M059J (cell line): ENCODE data around the gene SUSD5. TPM values are rescaled to one million over a fixed set of nuclear protein-coding genes. Genes with fewer than 3 reads are reported as not detected.
A peak's percentile ranks its signal among the peaks of the same experiment; 100 is the strongest.
"Not testable (repeated sequence)": the region's sequence is repeated elsewhere in the genome, so short reads cannot be mapped to it uniquely, and the experiment has no call there.

Source experiments
- DNase-seq: peaks from one replicate; pipeline ENCODE4 v3.0.0-alpha.2; 2012; ENCODE audit warnings: low read depth
- total RNA-seq: library from RNA; depleted of rRNA; stranded (reverse); fragments of >200 nt; shearing (Covaris generic); gene quantifications from 2 replicates; pipeline ENCODE4 v1.2.3, GENCODE V29; 2014

The SUSD5 gene
- total RNA-seq, 1 experiment from 2014 or later: 0.44 TPM

DNA sequence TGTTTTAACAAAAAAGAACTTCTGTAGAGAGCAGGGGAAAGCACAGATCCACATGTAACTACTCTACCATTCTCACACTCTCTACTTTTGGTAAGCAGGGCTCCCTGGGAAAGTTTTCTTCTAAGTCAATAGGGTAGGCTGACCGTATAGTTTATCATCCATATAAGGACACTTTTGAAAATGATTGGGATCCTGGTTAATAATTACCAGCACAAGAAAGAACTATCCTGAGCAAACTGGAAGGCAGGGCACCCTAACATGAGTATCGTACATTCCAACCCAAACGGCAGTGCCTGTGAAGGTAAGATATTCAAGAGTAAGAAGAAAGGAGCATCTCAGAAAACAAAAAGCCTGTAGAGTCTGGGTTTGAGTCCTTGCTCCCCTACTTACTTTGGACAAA is 22.1 kb downstream of the SUSD5 start:
- no peak for DNase-seq

DNA sequence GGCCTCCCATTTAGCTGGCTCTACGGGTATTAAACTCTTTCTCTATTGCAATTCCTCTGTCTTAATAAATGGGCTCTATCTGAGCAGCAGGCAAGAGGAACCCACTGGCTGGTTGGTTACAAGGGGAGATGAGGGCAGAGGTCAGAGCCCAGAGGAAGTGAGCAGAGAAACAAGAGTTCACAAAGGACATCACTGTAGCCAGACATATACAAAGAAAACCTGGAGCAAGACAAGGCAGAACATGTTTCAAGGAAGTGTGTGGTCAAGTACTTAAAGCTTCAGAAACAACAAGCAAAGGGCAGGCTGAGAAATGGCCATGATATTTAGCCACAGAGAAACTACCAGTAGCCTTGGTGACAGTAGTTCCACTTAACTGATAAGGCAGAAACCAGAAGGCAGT is 24.3 kb downstream of the SUSD5 start:
- DNase-seq: no peak

DNA sequence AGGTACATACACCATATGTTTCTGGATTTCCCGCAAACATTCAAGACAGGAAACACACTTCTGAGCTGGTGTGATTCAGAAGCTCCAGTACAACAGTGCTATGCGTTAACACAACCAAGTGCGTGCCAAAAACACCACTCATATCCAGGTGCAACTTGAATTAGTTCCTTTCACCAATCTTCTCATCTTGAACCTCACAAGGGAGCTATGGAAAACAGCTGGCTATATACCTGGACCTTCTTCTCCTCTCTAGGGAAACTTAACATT is 31.3 kb downstream of the SUSD5 start:
- DNase-seq: no peak

DNA sequence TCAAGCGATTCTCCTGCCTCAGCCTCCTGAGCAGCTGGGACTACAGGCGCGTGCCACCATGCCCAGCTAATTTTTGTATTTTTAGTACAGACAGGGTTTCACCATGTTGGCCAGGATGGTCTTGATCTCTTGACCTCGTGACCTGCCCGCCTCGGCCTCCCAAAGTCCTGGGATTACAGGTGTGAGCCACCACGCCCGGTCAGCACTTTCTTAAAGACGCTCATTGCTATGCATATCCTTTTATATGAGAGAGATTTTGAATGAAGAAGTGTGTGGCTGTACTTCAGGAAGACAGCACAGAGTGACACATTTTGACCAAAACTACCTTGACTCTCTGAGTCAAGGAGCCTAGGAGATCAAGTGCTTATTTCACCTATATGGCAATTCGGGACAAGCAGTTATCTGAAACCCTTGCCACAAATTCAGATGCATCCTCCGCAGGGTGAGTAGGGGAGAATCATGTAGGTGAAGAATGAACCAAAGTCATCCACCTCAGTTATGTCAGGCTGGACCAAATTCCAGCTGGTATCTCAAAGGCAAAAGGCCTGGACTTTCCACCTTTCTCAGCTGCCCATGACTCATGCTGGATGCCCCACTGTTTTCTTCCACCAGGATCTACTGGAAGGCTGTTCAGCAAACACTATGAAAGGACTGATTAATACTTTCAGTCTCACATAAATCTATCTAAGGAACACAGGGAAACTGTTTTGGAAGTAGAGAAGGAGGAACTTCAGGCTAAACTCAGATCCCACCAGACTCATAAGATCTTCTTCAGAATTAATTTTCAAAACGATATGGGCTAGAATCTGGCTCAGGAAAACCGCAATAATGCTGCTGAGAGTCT is 31.9 kb downstream of the SUSD5 start:
- DNase-seq: peak; percentile 50

DNA sequence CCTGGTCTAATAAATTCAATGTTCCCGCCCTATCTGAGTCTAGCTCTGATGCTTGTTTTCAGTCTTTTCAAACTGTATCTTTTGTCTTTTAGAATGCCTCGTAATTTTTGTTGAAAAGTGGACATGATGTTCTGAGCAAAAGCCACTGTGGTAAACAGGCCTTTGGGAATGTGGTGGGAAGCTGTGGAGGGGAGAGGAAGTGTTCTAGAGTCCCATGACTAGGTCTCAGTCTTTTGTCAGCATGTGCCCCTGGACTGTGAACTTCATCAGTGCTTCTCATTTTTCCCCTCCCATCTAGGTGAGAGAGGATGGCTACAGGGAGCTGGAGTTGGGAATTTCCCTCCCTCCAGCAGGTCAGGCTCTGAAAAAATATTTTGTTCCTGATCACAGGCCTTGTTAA is 33.7 kb downstream of the SUSD5 start:
- DNase-seq: no peak

DNA sequence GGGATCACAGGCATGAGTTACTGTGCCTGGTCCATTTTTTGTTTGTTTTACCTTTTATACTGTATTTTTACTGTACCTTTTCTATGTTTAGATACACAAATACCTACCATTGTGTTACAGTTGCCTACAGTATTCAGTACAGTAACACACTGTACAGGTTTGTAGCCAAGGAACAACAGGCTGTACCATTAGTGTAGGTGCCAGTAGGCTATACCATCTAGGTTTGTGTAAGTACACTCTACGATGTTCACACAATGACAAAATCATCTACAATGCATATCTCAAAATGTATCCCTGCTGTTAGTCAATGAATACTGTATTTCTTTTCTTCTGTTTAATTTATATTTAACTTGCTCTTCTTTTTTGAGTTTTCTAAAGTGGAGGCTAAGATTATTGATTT is 37.0 kb downstream of the SUSD5 start:
- DNase-seq: not testable (repeated sequence)

DNA sequence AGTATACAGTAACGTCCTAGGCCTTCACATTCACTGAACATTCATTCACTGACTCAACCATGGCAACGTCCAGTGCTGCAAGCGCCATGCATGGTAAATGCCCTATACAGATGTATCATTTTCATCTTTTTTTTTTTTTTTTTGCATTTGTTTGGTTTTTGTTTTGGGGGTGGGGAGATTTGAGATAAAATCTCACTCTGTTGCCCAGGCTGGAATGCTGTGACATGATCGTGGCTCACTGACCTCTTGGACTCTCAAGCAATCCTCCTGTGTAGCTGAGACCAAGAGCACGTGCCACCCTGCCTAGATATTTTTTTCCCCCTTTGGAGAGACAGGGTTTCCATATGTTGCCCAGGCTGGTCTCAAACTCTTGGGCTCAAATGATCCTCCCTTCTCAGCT is 37.4 kb downstream of the SUSD5 start:
- DNase-seq: peak; percentile 46

DNA sequence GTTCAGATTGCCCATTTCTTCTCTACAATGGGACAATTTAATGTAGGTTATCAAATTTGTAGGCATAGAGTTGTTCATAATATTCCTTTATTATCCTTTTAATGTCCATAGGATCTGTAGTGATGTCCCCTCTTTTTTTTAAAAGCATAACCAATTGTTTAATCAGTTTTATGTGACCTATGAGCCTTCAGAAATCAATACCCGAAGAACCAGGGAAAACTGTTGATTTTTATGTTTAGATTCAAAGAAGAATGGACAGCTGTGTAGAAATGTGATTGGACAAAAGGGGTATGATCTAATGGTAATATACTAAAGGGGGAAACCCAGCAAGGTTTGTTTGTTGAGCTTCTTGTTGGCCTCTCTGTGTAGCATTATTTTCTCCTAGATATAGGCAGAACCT is 39.5 kb downstream of the SUSD5 start:
- DNase-seq: no peak

DNA sequence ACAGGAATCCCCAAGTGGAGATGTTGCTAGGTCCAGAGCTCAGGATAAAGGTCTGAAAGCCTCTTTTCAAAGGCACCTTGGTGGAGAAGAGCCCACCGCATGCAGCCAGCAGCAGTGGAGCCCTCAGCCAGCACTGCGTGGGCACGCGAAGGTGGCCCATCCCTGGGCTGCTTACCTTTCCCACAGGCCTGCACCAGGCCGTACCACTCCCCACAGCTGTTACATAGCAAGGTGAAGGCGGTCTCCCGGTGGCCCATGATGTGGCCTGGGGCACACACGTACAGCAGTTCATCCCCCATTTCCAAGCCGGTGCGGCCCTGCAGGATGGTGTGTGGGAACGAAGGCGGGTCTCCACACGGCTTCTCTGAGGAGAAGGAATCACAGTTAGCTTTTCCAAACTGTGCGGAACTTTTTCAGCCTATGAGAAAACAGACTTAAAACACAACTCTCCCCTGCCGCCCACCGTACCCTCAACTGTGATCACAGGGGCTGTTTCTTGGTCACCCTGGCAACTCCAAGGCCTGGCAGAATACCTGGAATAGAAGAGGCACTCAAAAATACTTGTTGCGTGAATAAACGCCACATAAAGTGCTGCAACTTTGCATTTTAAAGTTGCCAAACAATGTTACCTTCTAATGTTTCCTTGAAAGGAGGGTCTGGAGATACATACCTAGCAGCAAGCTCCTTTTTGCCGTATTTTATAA is 43.7 kb downstream of the SUSD5 start:
- no peak for DNase-seq

DNA sequence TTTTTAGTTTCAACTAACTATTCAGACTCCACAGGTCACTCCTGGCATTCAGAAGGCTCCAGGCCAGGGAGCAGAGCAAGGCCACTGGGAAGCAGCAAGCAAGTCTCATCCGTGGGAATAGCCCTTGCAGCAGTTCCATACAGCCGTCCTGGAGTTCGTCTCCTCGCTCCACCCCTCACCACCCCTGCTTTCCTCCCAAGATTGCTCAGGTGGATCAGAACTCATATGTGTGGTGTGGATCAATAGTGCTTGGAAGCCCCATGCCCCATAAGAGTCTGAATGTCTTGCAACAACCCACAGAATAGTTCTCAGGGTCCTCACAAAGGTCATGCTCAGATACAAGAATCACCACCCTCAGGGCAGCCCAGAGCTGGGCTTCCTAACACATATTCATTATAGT is 44.5 kb downstream of the SUSD5 start:
- no peak for DNase-seq

DNA sequence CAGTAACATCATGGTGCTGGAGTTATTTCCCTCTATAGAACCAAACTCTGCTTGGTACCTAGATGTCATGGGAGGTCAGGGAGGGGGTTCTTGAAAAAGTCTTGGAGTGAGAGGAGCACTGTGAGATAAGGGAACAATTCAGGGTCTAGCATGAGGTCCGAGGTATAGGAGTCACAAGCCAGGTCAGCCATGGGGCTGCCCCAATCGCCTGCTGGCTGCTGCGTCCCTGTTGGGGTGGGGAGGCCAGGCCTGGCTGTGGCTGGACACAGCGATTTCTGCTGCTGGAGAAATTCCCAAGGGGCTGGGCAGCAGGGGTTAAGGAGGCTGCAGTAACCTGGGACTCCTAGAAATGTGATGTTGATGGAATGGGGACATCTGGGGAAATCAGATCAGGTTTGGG is 44.9 kb downstream of the SUSD5 start:
- no peak for DNase-seq

DNA sequence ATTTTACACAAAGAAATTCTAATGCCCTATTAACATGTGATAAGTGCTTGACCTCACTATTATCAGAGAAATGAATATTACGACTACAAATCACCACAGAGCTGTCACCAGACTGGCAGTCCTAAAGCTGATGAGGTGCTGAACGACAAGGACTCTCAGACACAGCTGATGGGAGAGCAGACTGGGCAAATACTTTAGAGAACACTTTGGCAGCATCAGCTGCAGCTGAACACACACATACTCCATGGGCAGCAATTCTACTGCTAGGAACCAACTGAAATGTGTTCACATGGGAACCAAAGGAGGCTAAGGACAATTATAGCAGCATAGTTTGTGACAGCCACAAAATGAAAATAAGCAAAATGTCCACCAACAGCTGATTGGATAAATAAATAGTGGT is 45.5 kb downstream of the SUSD5 start:
- DNase-seq: no peak

DNA sequence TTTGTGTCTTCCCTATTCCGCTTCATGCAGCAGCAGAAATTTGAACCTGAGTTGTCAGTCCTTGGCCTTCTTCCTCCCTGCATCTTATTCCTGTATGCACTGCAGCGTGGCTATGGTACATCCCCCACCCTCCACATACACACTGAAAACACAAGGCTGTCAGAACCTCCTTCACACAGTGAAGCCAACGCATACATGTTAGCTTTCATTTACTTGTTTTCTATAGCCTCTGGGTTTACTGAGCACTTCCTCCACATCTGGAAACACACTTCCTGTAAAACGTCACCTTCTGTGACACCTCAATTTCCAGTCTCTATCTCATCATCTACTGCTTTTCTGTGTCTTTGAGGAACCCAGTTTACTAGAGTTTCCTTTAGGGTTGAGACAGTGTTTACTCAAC is 47.0 kb downstream of the SUSD5 start:
- no peak for DNase-seq

DNA sequence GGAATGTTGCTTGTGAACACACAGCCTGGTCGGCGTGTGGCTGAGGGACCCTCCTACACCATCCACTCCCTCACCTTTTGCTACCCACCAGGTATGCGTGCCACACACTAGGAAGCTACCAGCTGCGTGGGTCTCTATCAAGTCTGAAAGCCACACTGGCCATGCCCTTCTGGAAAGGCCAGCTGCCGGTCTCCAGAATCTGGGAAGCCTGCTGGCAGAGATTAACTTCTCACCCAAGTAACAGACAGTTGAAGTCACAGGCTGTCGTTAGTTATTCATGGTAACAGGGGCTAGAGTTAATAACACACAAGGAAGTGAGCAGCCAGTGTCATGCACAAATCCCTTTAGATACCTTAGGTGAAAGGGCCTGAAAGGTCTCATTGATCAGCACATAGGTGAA is 48.1 kb downstream of the SUSD5 start:
- no peak for DNase-seq

DNA sequence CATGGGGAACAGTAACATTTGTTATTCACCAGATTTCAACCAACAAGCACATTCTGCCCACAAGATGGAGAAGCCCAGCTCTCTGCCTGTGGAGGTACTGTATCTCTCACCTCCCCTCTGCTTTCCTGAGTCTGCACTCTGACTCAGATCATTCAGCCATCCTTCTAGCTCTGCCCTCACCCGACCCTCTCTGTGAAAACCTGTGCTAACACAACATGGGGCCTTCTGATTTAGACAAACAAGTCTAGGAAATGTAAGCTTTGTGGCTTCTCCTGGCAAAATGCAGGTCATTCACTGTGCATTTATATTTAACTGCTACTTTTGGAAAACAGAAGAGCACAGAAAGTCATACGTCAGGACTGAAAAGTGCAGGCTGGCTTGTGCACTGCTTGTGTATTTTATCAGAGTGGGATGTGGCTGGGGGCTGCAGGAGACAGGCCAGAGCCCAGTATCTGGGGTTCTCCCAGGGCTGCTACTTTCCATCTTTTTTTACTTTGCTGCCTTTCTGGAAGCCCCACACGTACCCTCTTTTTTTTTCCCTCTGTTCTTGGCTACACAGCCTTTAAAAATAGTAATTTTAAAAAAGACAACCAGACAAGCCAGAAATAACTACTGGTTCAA is 50.8 kb downstream of the SUSD5 start:
- peak; percentile 10 for DNase-seq

DNA sequence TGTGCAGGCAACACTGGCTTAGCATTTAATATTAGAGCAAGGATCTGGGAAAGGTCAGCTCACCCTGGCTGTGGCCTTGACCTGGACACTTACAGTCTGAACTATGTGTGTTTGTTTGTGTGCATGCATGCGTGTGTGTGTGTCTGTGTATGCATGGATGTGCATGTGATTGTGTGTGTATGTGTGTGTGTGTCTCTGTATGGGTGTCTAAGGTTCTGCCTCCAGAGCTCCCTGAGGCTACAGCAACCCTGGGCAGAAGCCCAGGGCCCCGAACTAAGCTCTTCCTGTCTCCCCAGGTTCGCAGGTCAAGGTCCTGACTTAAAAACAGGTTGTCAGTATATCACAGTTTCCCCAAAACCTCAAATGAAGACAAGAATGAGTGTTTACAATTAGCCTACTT is 51.3 kb downstream of the SUSD5 start:
- no peak for DNase-seq

DNA sequence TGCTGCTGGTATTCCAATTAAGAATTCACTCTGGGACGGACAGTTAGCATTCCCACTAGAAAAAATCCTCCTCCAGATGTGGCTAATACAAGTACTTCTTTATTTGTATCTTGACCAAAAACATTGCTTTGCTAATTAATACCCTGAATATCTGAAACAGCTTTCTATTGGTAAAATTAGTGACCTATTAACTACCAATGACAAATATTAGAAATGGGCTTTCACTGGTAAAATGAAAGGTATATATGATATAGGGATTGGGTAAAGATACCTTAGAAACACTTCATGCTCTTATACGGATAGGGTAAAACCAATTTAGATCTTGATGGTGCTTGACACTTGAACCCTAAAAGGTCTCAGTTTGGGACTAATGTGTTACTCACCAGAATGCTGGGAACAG is 52.5 kb downstream of the SUSD5 start:
- DNase-seq: no peak

DNA sequence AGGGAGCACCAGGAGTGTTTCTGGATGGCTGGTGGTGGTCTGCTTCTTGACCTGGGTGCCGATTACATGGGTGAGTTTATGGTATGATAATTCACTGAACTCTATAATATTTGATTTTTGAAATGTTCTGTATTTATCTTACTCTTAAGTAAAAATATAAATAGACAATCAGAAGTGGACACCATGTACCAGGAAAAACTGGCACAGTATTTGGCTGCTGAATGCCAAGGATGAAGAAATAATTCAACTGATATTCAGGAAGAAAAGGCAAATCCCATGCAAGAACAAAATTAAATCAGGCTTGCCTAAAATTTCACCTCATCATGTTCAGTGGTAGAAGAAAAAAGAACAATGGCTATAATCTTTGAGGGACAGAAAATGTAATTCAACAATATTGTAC is 53.2 kb downstream of the SUSD5 start:
- no peak for DNase-seq

DNA sequence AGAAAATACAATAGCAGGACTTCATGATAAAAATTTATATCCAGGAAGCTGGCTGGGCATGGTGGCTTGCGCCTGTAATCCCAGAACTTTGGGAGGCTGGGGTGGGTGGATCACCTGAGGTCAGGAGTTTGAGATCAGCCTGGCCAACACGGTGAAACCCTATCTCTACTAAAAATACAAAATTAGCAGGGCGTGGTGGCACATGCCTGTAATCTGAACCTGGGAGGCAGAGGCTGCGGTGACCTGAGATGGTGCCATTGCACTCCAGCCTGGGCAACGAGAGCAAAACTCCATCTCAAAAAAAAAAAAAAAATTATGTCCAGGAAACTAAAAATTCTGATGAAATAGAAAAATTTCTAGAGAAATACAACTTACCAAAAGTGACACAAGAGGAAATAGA is 56.0 kb downstream of the SUSD5 start:
- not testable (repeated sequence) for DNase-seq

DNA sequence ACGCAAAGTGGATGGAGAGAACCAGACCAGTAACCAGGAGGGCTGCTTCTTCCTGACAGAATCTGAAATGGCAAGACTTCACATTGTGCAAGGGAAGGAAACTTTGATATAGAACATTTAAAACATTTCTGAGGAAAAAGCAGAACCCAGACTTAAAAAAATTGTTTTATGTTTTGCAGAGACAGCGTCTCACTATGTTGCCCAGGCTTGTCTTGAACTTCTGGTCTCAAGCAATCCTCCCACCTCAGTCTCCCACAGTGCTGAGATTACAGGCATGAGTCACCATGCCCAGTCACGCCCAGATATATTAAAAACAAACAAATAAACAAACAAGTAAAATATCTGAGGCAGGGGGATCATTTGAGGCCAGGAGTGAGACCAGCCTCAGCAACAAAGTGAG is 58.6 kb downstream of the SUSD5 start:
- DNase-seq: no peak

DNA sequence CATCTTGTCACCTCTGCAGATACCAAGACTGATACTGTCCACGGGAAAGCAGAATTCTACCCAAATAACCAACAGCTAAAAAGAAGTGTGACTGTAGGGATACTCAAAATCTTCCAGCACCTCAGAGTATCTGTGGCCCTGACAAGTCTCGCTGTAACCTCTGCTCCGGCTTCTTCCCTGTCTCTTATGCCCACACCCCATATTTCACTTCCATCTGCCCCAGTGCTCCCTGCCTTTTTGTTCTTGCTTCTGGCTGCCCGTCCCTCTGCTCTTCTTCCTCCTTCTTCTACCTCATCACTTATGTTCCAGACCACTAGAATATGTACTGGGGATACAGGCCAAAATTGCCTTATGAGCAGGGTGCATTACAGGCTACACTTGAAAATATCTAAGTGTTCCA is 59.4 kb downstream of the SUSD5 start:
- DNase-seq: no peak

DNA sequence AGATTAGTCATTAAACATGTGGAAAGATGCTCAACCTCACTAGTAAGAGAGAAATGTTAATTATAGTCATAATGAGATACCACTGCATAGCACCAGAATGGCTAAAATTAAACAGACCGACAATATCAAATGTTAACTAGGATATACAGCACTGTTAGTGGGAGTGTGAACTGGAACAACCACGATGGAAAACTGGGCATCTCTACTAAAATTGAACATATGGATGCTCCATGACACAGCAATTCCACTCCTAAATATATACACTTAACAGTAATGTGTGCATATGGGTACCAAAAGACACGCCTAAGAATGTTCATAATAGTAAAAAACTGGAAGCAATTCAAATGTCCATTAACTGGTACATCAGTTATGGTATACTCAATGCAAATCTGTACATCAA is 63.3 kb downstream of the SUSD5 start:
- DNase-seq: no peak

DNA sequence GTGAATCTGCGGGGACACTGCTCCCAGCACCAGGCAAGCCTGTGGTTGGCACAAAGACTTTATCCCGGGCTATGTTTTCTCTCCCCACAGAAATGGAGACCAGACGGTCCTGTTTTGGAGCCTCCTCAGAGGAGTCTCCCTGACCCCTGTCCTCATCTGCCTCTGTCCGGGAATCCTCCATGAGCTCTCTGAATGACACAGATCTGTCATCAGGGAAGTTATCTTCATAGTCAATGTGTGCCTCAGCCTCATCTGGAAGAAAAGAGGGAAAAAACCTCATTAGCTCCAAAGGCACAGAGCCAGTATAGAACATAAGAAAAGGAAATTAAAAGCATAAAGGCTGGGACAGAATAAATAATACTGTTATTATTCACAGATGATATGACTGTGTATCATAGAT is 64.8 kb downstream of the SUSD5 start:
- no peak for DNase-seq
